Pancreas (tissue), 10 donors: Measurements from ENCODE around the gene FMN2. TPM values are rescaled to one million over a fixed set of nuclear protein-coding genes. Genes with fewer than 3 reads are reported as not detected.
A peak's percentile ranks its signal among the peaks of the same experiment; 100 is the strongest.

ENCODE experiments used
- ATAC-seq, 4 donors: fragments of 200-7000 bp; cut with Tn5 transposase; one replicate each; pipeline versions ENCODE4 v1.8.0 to v1.9.1; 2020; ENCODE audit warnings: mild to moderate bottlenecking in 4 of 4, moderate library complexity in 4 of 4
- DNase-seq, 6 donors: peaks; one replicate each; pipeline ENCODE4 v3.0.0-alpha.2; 2020
- FAIRE-seq: peaks from 2 replicates; lab custom pipeline; 2012; peaks lifted over from hg19 to GRCh38; lab: Jason Lieb, UNC
- H3K27ac ChIP-seq, 4 donors: fragments of 200-600 bp; sonication (generic); 1 replicate in 3 of 4; 2 replicates in 1 of 4; pipeline versions ENCODE4 v1.5.0 to v1.8.0; 2020
- H3K27me3 ChIP-seq, 4 donors: fragments of 200-600 bp; one replicate each; pipeline ENCODE4 v1.8.0; 2021
- H3K36me3 ChIP-seq, 3 donors: fragments of 200-600 bp; sonication (generic) in 1 of 3; one replicate each; pipeline versions ENCODE4 v1.5.0 to v1.8.0; 2020 to 2021
- H3K4me1 ChIP-seq, 3 donors: fragments of 200-600 bp; one replicate each; pipeline ENCODE4 v1.8.0; 2021
- H3K4me3 ChIP-seq, 4 donors: fragments of 200-600 bp; sonication (generic) in 2 of 4; one replicate each; pipeline versions ENCODE4 v1.5.0 to v1.8.0; 2020 to 2021
- H3K9me3 ChIP-seq, 4 donors: fragments of 200-600 bp; one replicate each; pipeline ENCODE4 v1.8.0; 2021
- WGBS, 2 donors: extraction: QIAGEN DNeasy Blood & Tissue Kit; methylation state at CpG; one replicate each; pipeline ENCODE4 v1.1.7; 2013; 5-methylcytosine and 5-hydroxymethylcytosine counted together
- intact Hi-C, 3 donors: fragments of 100-400 bp; cut with DNase I; formaldehyde crosslinking; loops; one replicate each; pipeline versions ENCODE4 v1.11.1 to v1.14.2; 2022
- polyA plus RNA-seq, 2 donors: library from polyadenylated mRNA; stranded (reverse); fragments of 200-250 nt; gene quantifications; one replicate each; pipeline ENCODE4 v1.2.3, GENCODE V29; 2013
- total RNA-seq, 6 donors: library from RNA; stranded (reverse); fragmentation: NEBNext Ultra II Directional in 4 of 6; extraction: Animal tissue kit (Norgen Biotek cat#: 25700) in 4 of 6; gene quantifications; one replicate each; pipeline versions ENCODE4 v1.2.1 to v1.2.4, GENCODE V29; 2021 to 2023
- TF ChIP-seq, protein P1 (sequence below), 4 donors: fragments of 200-600 bp; sonication (generic) in 3 of 4; IDR thresholded peaks; one replicate each; pipeline versions ENCODE4 v1.5.0 to v1.8.0; 2021; ENCODE audit warnings: antibody characterized with exemption in 4 of 4
- donor health status: healthy with polysubstance abuse.
- donor health status: DM: no; HTN: no; CAD: no; lungs with moderate emphysema.
- donor health status: DM: no; HTN: no; CAD: no.
- donor health status: control.
- donor health status: control.
- donor health status: Bipolar disorder and iron deficiency.
- donor health status: DM: yes; HTN: yes; CAD: no.
- donor health status: DM: no; HTN: no; CAD: no.
- donor health status: DM: no; HTN: no; CAD: no.
- donor health status: DM: yes; HTN: yes; CAD: no.

The FMN2 gene
- total and polyA plus RNA-seq, 8 donors = 0.56 to 8.2 (median 2.0) TPM

DNA sequence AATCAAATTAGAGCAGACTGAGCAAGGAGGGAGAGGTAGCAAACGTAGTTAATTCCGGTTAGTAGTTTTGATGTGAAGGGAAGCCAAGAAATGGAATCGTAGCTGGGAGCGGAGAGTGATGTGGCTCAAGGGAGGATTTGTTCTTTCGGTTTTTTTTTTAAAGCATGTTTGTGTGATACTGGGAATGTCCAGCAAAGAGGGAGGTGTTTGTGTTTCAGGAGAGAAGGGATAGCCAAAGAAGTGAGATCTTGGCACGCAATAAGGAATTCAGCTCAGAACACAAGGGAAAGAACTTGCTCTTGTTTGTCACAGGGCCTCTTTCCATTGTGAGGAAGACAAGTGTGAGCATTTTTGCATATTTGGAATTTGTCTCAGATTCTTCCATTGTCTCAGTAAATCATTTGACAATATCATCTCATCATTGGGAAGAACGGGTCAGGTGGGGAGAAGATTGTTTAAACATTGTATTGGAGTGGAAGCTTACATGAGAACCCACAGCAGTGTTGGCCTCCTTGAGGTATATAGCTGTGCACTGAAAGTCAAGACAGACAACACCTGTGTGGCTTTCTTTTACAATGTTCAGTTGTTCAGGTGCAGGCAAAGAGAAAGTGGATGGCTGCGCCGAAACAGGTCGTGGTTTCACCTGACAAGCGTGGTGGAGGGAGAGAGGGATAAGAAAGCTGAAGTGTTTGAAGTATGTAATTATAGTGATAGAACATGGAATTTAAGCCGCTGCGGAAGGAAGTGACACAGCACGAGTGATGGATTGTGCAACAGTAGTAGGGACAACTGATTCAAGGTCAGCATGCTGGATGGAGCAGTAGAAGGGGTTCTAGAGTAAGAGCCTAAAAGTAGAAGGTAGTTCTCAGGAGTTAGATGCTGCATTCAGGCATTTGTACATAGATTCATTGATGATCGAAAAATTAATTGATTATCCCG, 25.4 kb downstream of the FMN2 start:
- TF ChIP-seq, protein P1, sequence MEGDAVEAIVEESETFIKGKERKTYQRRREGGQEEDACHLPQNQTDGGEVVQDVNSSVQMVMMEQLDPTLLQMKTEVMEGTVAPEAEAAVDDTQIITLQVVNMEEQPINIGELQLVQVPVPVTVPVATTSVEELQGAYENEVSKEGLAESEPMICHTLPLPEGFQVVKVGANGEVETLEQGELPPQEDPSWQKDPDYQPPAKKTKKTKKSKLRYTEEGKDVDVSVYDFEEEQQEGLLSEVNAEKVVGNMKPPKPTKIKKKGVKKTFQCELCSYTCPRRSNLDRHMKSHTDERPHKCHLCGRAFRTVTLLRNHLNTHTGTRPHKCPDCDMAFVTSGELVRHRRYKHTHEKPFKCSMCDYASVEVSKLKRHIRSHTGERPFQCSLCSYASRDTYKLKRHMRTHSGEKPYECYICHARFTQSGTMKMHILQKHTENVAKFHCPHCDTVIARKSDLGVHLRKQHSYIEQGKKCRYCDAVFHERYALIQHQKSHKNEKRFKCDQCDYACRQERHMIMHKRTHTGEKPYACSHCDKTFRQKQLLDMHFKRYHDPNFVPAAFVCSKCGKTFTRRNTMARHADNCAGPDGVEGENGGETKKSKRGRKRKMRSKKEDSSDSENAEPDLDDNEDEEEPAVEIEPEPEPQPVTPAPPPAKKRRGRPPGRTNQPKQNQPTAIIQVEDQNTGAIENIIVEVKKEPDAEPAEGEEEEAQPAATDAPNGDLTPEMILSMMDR (IDR thresholded peaks at IDR 0.05) = no peak
- ATAC-seq = no peak
- 59 to 74% methylated on average over 16 of the region's 16 CpGs for WGBS, 2 donors

DNA sequence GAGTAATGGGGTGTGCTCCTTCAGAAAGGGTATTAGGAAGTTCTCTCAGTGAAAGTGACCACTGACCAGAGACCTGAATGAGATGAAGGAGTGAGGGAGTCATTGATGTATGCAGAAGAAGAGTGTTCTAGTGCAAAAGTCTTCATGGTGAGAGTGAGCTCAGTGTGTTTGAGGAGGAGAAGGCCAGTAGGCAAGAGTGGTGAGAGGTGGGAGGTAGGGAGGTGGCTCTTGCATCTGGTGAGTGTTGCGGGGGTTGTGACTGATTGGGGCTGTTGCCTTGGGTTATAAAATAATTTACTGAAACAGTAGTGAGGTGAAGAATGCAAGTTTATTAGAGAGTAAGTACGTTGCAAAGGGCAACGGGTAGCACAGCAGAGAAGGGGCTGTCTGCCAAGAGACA, 26.2 kb downstream of the FMN2 start:
- Histone ChIP-seq H3K4me1 (no peaks in the 10 kb centered on the region), H3K27ac (no peak overlapping the region), H3K36me3 (no peaks in the 10 kb centered on the region), H3K9me3 (no peaks in the 10 kb centered on the region), H3K4me3 (no peak overlapping the region), H3K27me3 (no peaks in the 10 kb centered on the region)
- TF ChIP-seq, protein P1 (IDR thresholded peaks at IDR 0.05) = no peak
- ATAC-seq (no peak), DNase-seq (no peak), FAIRE-seq (no peak)
- intact Hi-C loops = no loop called here
- WGBS, 2 donors = 51 to 56% methylated on average over 3 of the region's 3 CpGs

More for the DNA sequence above, 25.4 kb downstream of the FMN2 start:
- intact Hi-C loops = no loop called here
- no peaks in the 10 kb centered on the region for H3K4me1 ChIP-seq
- no peaks in the 10 kb centered on the region for H3K9me3 ChIP-seq
- DNase-seq = no peak
- H3K36me3 ChIP-seq = no peaks in the 10 kb centered on the region
- FAIRE-seq = no peak
- H3K27me3 ChIP-seq = no peaks in the 10 kb centered on the region
- H3K4me3 ChIP-seq = no peak overlapping the region
- H3K27ac ChIP-seq = no peak overlapping the region

DNA sequence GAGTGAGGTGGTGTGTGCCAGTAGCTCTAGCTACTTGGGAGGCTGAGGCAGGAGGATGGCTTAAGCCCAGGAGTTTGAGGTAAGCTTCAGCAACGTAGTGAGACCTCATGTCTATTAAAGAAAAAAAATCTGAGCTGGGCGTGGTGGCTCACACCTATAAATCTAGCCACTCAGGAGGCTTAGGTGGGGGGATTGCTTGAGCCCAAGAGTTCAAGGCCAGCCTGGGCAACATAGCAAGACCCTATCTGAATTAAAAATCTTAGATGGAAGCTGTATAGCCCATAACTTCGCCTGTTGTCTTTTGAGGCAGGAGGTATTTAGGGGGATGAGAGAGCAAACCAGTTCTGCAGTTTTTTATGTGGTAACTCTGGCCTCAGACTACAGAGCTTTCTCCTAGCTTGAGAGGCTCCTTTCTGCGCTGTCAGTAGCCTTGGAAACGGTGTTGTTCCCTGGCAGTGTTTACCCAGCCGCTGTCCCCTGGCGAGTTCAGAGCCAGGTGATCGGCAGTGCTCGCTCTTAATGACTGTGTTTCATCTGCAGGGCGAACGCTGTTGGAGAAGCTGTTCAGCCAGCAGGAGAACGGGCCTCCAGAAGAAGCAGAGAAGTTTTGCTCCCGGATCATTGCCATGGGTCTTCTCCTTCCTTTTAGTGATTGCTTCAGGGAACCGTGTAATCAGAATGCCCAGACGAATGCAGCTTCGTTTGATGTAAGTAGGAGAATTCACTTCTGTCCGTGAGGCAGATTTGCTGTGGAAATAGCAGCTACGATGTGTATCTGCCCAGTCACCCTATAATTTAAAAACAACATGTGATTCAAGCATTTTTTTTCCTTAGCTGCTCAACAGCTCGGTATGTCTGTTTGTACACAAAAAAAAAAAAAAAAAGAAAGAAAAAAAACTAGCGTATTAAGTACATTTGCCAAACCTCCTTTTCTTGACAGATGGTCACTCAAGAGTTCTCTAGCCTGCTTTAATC, 31.2 kb downstream of the FMN2 start:
- TF ChIP-seq, protein P1 (IDR thresholded peaks at IDR 0.05) = no peak
- peak overlapping the region in 1 of 4 donors; percentile 18 for H3K27ac ChIP-seq
- no peak for FAIRE-seq
- no peaks in the 10 kb centered on the region for H3K4me1 ChIP-seq
- H3K4me3 ChIP-seq = no peak overlapping the region
- no peaks in the 10 kb centered on the region for H3K36me3 ChIP-seq
- peak; percentile 84 to 99 (median 94) for ATAC-seq
- peak in 5 of 6 donors; percentile 26 to 59 (median 42) for DNase-seq
- H3K9me3 ChIP-seq = no peaks in the 10 kb centered on the region
- intact Hi-C loops = no loop called here
- peaks cover 0 to 4% (median 0%) of the 10 kb centered on the region in 4 donors for H3K27me3 ChIP-seq
- 17% methylated on average over 20 of the region's 20 CpGs for WGBS, 2 donors

DNA sequence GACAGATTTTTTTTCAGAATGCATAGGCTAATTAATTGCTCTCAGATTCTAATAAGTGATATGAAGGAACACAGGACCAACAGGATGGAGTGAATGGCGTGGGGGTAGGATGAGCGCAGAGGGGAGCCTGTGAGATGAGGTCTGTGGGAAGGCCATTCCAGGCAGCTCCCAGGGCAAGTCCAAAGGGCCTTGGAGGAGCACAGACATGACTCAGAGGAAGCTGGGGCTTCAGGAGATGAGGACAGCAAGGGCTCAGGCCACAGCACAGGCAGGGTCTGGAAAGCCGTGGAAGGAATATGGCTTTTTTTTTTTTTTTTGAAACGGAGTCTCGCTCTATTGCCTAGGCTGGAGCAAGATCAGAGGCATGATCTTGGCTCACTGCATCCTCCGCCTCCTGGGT, 35.1 kb downstream of the FMN2 start:
- no peak for DNase-seq
- WGBS, 2 donors = 85 to 93% methylated on average over 6 of the region's 6 CpGs
- Histone ChIP-seq H3K27ac (no peak overlapping the region), H3K9me3 (no peaks in the 10 kb centered on the region), H3K36me3 (no peaks in the 10 kb centered on the region), H3K4me1 (no peaks in the 10 kb centered on the region), H3K4me3 (no peak overlapping the region), H3K27me3 (peaks cover 0 to 4% (median 0%) of the 10 kb centered on the region in 4 donors)
- intact Hi-C loops = no loop called here
- ATAC-seq = no peak
- TF ChIP-seq, protein P1 (IDR thresholded peaks at IDR 0.05) = no peak
- no peak for FAIRE-seq
